Adrenal gland (tissue), 12 donors: ENCODE measurements around the gene PLCG2. TPM values are rescaled to one million over a fixed set of nuclear protein-coding genes. Genes with fewer than 3 reads are reported as not detected.

Source experiments
- DNase-seq, 7 donors: peaks; one replicate each; pipeline ENCODE4 v3.0.0-alpha.2; 2019 to 2020
- H3K27ac ChIP-seq, 5 donors: fragments of 200-600 bp; sonication (generic) in 4 of 5; 1 replicate in 3 of 5; 2 replicates in 2 of 5; pipeline versions ENCODE4 v1.5.1 to v1.8.0; 2016 to 2020; ENCODE audit warnings: mild to moderate bottlenecking in 1 of 5
- H3K27me3 ChIP-seq: fragments of 200-600 bp; 2 replicates; pipeline ENCODE4 v1.8.0; 2021
- H3K36me3 ChIP-seq, 2 donors: fragments of 200-600 bp; replicated peaks in 1 of 2; 1 replicate in 1 of 2; 2 replicates in 1 of 2; pipeline versions ENCODE4 v1.5.1 to v1.8.0; 2018 to 2022
- H3K4me1 ChIP-seq, 2 donors: fragments of 200-600 bp; replicated peaks in 1 of 2; 1 replicate in 1 of 2; 2 replicates in 1 of 2; pipeline versions ENCODE4 v1.5.1 to v1.8.0; 2018 to 2021
- H3K4me3 ChIP-seq, 4 donors: fragments of 200-600 bp; sonication (generic) in 3 of 4; one replicate each; pipeline ENCODE4 v1.5.1; 2016 to 2018
- H3K9me3 ChIP-seq, 3 donors: fragments of 200-600 bp; sonication (generic) in 1 of 3; replicated peaks in 1 of 3; 1 replicate in 2 of 3; 2 replicates in 1 of 3; pipeline versions ENCODE4 v1.5.1 to v1.8.0; 2016 to 2021
- CTCF ChIP-seq, 6 experiments: fragments of 450-650 bp in 4 of 6; fragments of 200-600 bp in 2 of 6; sonication (generic) in 1 of 6; IDR thresholded peaks; 1 replicate in 5 of 6; 2 replicates in 1 of 6; pipeline versions ENCODE4 v1.5.1 to v1.8.0; 2016 to 2021; ENCODE audit warnings: antibody characterized with exemption in 6 of 6, mild to moderate bottlenecking in 2 of 6, moderate library complexity in 1 of 6
- POLR2A ChIP-seq, 2 donors: fragments of 450-650 bp; IDR thresholded peaks; one replicate each; pipeline ENCODE4 v1.6.1; 2017; ENCODE audit warnings: antibody characterized with exemption in 2 of 2, mild to moderate bottlenecking in 2 of 2, moderate library complexity in 1 of 2
- WGBS, 4 donors: extraction: QIAGEN DNeasy Blood & Tissue Kit in 2 of 4; methylation state at CpG; one replicate each; pipeline versions ENCODE4 v1.1.5 to v1.1.7; 2013 to 2017; 5-methylcytosine and 5-hydroxymethylcytosine counted together
- intact Hi-C, 2 donors: fragments of 100-400 bp; cut with DNase I; formaldehyde crosslinking; loops; one replicate each; pipeline versions ENCODE4 v1.14.1 to v1.15.0; 2022 to 2023
- polyA plus RNA-seq, 3 donors: library from polyadenylated mRNA; stranded (reverse); fragments of 200-250 nt in 2 of 3; fragments of 350-450 nt in 1 of 3; fragmentation: Illumina TruSeq in 1 of 3; extraction: RNeasy Lipid Tissue Mini Kit (QIAGEN cat#74804) in 1 of 3; gene quantifications; one replicate each; pipeline ENCODE4 v1.2.3, GENCODE V29; 2013 to 2014
- total RNA-seq, 9 donors: library from RNA; depleted of rRNA in 4 of 9; stranded (reverse); fragments of >200 nt in 4 of 9; fragments of 120-200 nt in 1 of 9; fragmentation: NEBNext Ultra II Directional in 1 of 9; extraction: Animal tissue kit (Norgen Biotek cat#: 25700) in 1 of 9; gene quantifications; one replicate each; pipeline versions ENCODE4 v1.1.0 to v1.2.4, GENCODE V29; 2013 to 2023
- donor health status: healthy with polysubstance abuse.
- donor health status: Bipolar disorder and iron deficiency.
- donor health status: DM: yes; HTN: yes; CAD: no.
- donor health status: DM: no; HTN: no; CAD: no.
- donor health status: DM: no; HTN: no; CAD: no.
- donor health status: DM: yes; HTN: yes; CAD: no.

The PLCG2 gene
- total and polyA plus RNA-seq, 12 donors, result 4.8 to 47.6 (median 10.9) TPM

- Histone ChIP-seq H3K36me3 (no peaks in the 10 kb centered on the region), H3K4me3 (no peak overlapping the region), H3K27ac (no peak overlapping the region), H3K9me3 (no peaks in the 10 kb centered on the region), H3K27me3 (no peaks in the 10 kb centered on the region), H3K4me1 (peaks cover 0 to 5% of the 10 kb centered on the region in 2 donors)
- WGBS, 4 donors, result 91 to 98% (median 93%) methylated on average over 3 of the region's 3 CpGs
- TF ChIP-seq POLR2A (IDR thresholded peaks at IDR 0.05), result no peak
- no peak for TF ChIP-seq CTCF (IDR thresholded peaks at IDR 0.05)
- no peak for DNase-seq
- intact Hi-C loops, result no loop called here
Measured at GRCh38 chr16:81803332-81803731, 24.2 kb downstream of the PLCG2 start.

GRCh38 chr16:81804134-81804610, 25.1 kb downstream of the PLCG2 start:
- no peak for TF ChIP-seq POLR2A (IDR thresholded peaks at IDR 0.05)
- H3K9me3 ChIP-seq, result no peaks in the 10 kb centered on the region
- no peak overlapping the region for H3K27ac ChIP-seq
- H3K36me3 ChIP-seq, result no peaks in the 10 kb centered on the region
- no peaks in the 10 kb centered on the region for H3K4me1 ChIP-seq
- DNase-seq, result no peak
- WGBS, 4 donors, result 71 to 77% (median 75%) methylated on average over 2 of the region's 2 CpGs
- no peak overlapping the region for H3K4me3 ChIP-seq
- no peaks in the 10 kb centered on the region for H3K27me3 ChIP-seq
- intact Hi-C loops, result no loop called here

GRCh38 chr16:81806696-81807095, 27.6 kb downstream of the PLCG2 start:
- H3K9me3 ChIP-seq, result no peaks in the 10 kb centered on the region
- intact Hi-C loops, result no loop called here
- no peak for DNase-seq
- no peaks in the 10 kb centered on the region for H3K4me1 ChIP-seq
- 60 to 85% (median 67%) methylated on average over 4 to 6 of the region's 6 CpGs for WGBS, 4 donors
- TF ChIP-seq POLR2A (IDR thresholded peaks at IDR 0.05), result no peak
- no peak for TF ChIP-seq CTCF (IDR thresholded peaks at IDR 0.05)
- H3K4me3 ChIP-seq, result no peak overlapping the region
- no peaks in the 10 kb centered on the region for H3K36me3 ChIP-seq
- H3K27ac ChIP-seq, result no peak overlapping the region
- H3K27me3 ChIP-seq, result no peaks in the 10 kb centered on the region

- 73 to 79% (median 77%) methylated on average over 4 of the region's 4 CpGs for WGBS, 4 donors
- H3K4me1 ChIP-seq, result no peaks in the 10 kb centered on the region
- H3K27ac ChIP-seq, result no peak overlapping the region
- intact Hi-C loops, result no loop called here
- TF ChIP-seq CTCF (IDR thresholded peaks at IDR 0.05), result no peak
- no peak for TF ChIP-seq POLR2A (IDR thresholded peaks at IDR 0.05)
- no peaks in the 10 kb centered on the region for H3K9me3 ChIP-seq
- no peak overlapping the region for H3K4me3 ChIP-seq
- no peaks in the 10 kb centered on the region for H3K36me3 ChIP-seq
- DNase-seq, result no peak
- H3K27me3 ChIP-seq, result no peaks in the 10 kb centered on the region
Measured at GRCh38 chr16:81807767-81808358, 28.8 kb downstream of the PLCG2 start.

GRCh38 chr16:81808933-81809480, 29.9 kb downstream of the PLCG2 start:
- intact Hi-C loops, result no loop called here
- TF ChIP-seq CTCF (IDR thresholded peaks at IDR 0.05) (no peak), POLR2A (IDR thresholded peaks at IDR 0.05) (no peak)
- H3K27ac ChIP-seq, result no peak overlapping the region
- H3K27me3 ChIP-seq, result no peaks in the 10 kb centered on the region
- no peaks in the 10 kb centered on the region for H3K9me3 ChIP-seq
- no peaks in the 10 kb centered on the region for H3K4me1 ChIP-seq
- WGBS, 4 donors, result 67 to 85% (median 80%) methylated on average over 3 of the region's 3 CpGs
- no peaks in the 10 kb centered on the region for H3K36me3 ChIP-seq
- no peak for DNase-seq
- H3K4me3 ChIP-seq, result no peak overlapping the region
